Measurements from ENCODE around the gene TPSB2.

The TPSB2 gene

DNA sequence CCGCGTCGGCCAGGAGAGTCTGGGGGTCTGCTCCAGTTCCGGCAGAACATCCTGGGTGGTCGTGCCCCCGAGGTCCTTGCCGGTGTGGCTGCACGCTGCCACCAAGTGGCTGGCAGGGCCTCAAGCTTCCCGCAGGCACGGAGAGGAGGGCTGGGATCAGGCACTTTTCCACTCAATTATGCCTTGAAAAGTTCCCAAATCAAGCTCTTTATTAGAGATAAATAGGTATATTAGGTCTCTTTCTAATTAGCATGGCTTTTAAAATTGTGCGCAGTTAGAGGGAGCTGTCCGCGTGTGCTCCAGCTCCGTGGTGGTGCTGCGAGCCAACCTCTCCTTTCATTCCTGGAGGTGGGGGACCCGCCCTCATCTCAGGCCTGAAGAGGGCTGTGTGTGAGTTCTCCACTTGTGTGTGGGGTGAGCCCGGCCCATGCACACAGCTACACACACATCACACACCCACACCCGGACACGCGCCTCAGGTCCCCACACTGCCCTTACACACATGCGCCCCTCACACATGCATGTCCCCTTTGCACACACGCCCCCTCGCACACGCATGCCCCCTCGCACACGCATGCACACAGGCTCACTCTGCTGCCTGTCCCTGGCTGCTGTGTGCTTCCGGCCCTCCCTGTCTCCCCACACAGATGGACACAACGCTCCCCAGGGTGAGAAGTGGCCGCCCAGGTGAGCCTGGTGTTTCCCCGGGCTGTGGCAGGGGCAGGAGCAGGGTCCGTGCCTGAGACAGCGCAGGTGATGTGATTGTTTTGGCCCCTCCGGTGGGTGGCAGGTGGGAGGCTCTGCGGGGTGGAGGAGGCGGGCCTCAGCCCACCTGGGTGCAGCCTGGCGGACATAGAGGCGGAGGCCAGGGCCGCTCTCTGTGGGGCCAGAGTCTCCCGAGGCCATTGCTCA is 48.3 kb downstream of the TPSB2 start:
- no peak for DNase-seq

DNA sequence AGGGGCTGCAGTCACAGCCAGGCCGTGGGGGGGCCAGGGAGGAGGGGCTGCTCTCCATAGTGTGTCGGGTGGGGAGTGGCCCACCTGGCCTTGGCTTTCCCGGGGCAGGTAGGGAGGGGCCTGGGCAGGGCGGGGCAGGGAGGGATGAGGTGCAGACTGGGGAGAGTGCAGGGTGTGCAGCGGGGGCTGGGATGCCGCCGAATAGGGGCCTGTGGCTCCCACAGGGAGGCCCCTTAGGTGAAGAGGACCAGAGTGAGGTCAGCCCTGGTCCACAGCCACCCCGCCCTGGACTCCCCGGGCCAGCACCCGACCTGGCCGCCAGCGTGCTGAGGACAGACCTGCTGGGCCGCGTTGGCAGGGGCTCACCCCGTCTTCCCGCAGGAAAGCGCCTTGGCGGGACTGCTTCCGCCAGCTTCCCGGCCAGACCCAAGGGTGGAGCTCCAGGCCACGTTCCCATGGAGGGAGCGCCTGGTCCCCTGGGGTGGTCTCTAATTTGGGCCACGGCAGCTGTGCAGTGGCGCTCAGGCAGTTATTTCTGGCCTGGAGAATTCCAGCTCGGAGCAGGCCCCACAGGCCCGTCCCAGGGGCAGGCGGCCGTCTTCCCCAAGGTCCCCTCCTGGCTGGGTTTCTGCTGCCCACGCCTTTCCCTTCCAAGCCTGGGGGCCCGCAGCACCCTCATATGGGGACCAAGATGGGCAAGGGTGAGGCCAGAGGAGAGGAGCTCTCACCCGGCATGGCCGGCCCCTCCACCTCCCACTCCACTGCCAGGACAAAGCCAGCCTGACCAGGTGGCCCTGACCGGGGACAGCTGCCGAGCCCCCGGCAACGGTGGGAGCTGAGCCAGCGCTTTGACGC is 49.2 kb downstream of the TPSB2 start:
- DNase-seq, result no peak

All from HCEC 1CT (cell line).